HCT116 (cell line): ENCODE results near the gene WDFY2. TPM values are rescaled to one million over a fixed set of nuclear protein-coding genes. Genes with fewer than 3 reads are reported as not detected.
"Not testable (repeated sequence)": the region's sequence is repeated elsewhere in the genome, so short reads cannot be mapped to it uniquely, and the experiment has no call there.

Experiments
- ATAC-seq: fragments of 200-7000 bp; cut with Tn5 transposase; 2 replicates; pipeline ENCODE4 v1.9.1; 2020; ENCODE audit warnings: mild to moderate bottlenecking, moderate library complexity
- BruUV-seq: library from RNA; stranded (reverse); fragments of 400-500 nt; replicated peaks from 2 replicates; lab custom pipeline; 2021; lab: Mats Ljungman, UMichigan
- CTCF ChIA-PET: fragments of 300-600 bp; sonication (Branson Sonifier 250); formaldehyde crosslinking; loops from one replicate; lab custom pipeline; 2021; ENCODE audit warnings: antibody characterized with exemption; lab: Charles Lee
- POLR2A ChIA-PET: fragments of 300-600, 350-600 bp; sonication (Branson Sonifier 250); formaldehyde crosslinking; loops from one replicate; lab custom pipeline; 2021; ENCODE audit warnings: antibody characterized with exemption; lab: Charles Lee
- RAD21 ChIA-PET, 2 experiments: fragments of 300-600 bp; sonication (Branson Sonifier 250); formaldehyde crosslinking; loops; one replicate each; lab custom pipeline; 2023; ENCODE audit warnings: low total read pairs in 2 of 2; ENCODE audit not compliant: uncharacterized antibody in 2 of 2, unreplicated experiment in 2 of 2, low non-redundant PET in 1 of 2; lab: Charles Lee
- DNase-seq: peaks from one replicate; pipeline ENCODE4 v3.0.0-alpha.2; 2010; ENCODE audit warnings: low read depth, low spot score
- H2AFZ ChIP-seq: fragments of 200-600 bp; shearing (Covaris generic), sonication (generic); 2 replicates; pipeline ENCODE4 v1.6.1; 2017; ENCODE audit warnings: low read depth, mixed run types, mixed read lengths, antibody characterized with exemption, low read length; ENCODE audit not compliant: poor library complexity, severe bottlenecking
- H3K27ac ChIP-seq: 2 replicates; pipeline ENCODE4 v1.5.1; 2012; ENCODE audit warnings: low read depth, low read length
- H3K27me3 ChIP-seq: fragments of 200-600 bp; sonication (generic); 2 replicates; pipeline ENCODE4 v1.6.1; 2016; ENCODE audit warnings: mixed run types, low read length, mixed read lengths; ENCODE audit not compliant: insufficient read depth
- H3K36me3 ChIP-seq, 2 experiments: fragments of 200-500 bp in 1 of 2; fragments of 200-600 bp in 1 of 2; sonication (Bioruptor generic) in 1 of 2; sonication (generic) in 1 of 2; 2 replicates each; pipeline versions ENCODE4 v1.5.1 to v1.6.1; 2014 to 2016; ENCODE audit warnings: low read length in 2 of 2, inconsistent platforms in 1 of 2, mixed read lengths in 1 of 2, mixed run types in 1 of 2; ENCODE audit not compliant: insufficient read depth in 2 of 2, control insufficient read depth in 1 of 2
- H3K4me1 ChIP-seq, 2 experiments: fragments of 200-600 bp in 1 of 2; sonication (generic) in 1 of 2; 2 replicates each; pipeline versions ENCODE4 v1.5.1 to v1.6.1; 2012 to 2017; ENCODE audit warnings: low read length in 2 of 2, inconsistent platforms in 1 of 2, mild to moderate bottlenecking in 1 of 2, mixed read lengths in 1 of 2, mixed run types in 1 of 2, moderate library complexity in 1 of 2; ENCODE audit not compliant: insufficient read depth in 2 of 2, control insufficient read depth in 1 of 2
- H3K4me2 ChIP-seq: fragments of 200-600 bp; sonication (generic); 2 replicates; pipeline ENCODE4 v1.6.1; 2017; ENCODE audit warnings: mixed run types, low read length, mixed read lengths
- H3K4me3 ChIP-seq, 2 experiments: fragments of 200-600 bp in 1 of 2; sonication (generic) in 1 of 2; replicated peaks in 1 of 2; 2 replicates each; pipeline ENCODE4 v1.5.1; 2011 to 2016; ENCODE audit warnings: low read length in 2 of 2, control low read depth in 1 of 2, low read depth in 1 of 2, mild to moderate bottlenecking in 1 of 2, mixed read lengths in 1 of 2, mixed run types in 1 of 2
- H3K79me2 ChIP-seq: fragments of 200-600 bp; sonication (generic); 2 replicates; pipeline ENCODE4 v1.6.1; 2017; ENCODE audit warnings: mild to moderate bottlenecking, mixed run types, low read length, moderate library complexity, mixed read lengths; ENCODE audit not compliant: insufficient read depth
- H3K9ac ChIP-seq: fragments of 200-600 bp; sonication (generic); 2 replicates; pipeline ENCODE4 v1.6.1; 2016; ENCODE audit warnings: low read length, mixed read lengths
- H3K9me2 ChIP-seq: fragments of 200-600 bp; sonication (generic), shearing (Covaris generic); 2 replicates; pipeline ENCODE4 v1.6.1; 2017; ENCODE audit warnings: mixed run types, mild to moderate bottlenecking, moderate library complexity; ENCODE audit not compliant: insufficient read depth
- H3K9me3 ChIP-seq, 2 experiments: fragments of 200-500 bp in 1 of 2; fragments of 200-600 bp in 1 of 2; sonication (Bioruptor generic) in 1 of 2; sonication (generic) in 1 of 2; 2 replicates each; pipeline ENCODE4 v1.6.1; 2014 to 2017; ENCODE audit warnings: low read length in 2 of 2, mixed read lengths in 2 of 2, inconsistent platforms in 1 of 2, low read depth in 1 of 2, mild to moderate bottlenecking in 1 of 2, mixed run types in 1 of 2, moderate library complexity in 1 of 2; ENCODE audit not compliant: control insufficient read depth in 1 of 2, insufficient read depth in 1 of 2
- H4K20me1 ChIP-seq: fragments of 200-600 bp; sonication (generic), shearing (Covaris generic); 2 replicates; pipeline ENCODE4 v1.6.1; 2017; ENCODE audit warnings: mixed run types, mild to moderate bottlenecking, moderate library complexity; ENCODE audit not compliant: insufficient read depth
- CEBPB ChIP-seq: IDR thresholded peaks from 2 replicates; pipeline ENCODE4 v1.6.1; 2012; ENCODE audit warnings: low read depth
- ELF1 ChIP-seq: IDR thresholded peaks from 2 replicates; pipeline ENCODE4 v1.6.1; 2012; ENCODE audit warnings: low read depth, borderline replicate concordance
- EZH2phosphoT487 ChIP-seq: fragments of 200-600 bp; IDR thresholded peaks from 2 replicates; pipeline ENCODE4 v1.6.1; 2018; ENCODE audit warnings: antibody characterized with exemption, borderline replicate concordance
- FOSL1 ChIP-seq: IDR thresholded peaks from 2 replicates; pipeline ENCODE4 v1.6.1; 2012; ENCODE audit warnings: low read depth
- SRF ChIP-seq: IDR thresholded peaks from 2 replicates; pipeline ENCODE4 v1.6.1; 2012; ENCODE audit warnings: low read depth
- intact Hi-C: fragments of 100-400 bp; cut with micrococcal nuclease; formaldehyde crosslinking; loops from 2 replicates; pipeline ENCODE4 v1.10.0; 2022
- total RNA-seq: library from RNA; stranded (reverse); gene quantifications from one replicate; pipeline ENCODE4 v1.2.1, GENCODE V29; 2021; ENCODE audit not compliant: unreplicated experiment

WDFY2 gene
- total RNA-seq, 1 experiment from 2014 or later: 6.1 TPM

DNA sequence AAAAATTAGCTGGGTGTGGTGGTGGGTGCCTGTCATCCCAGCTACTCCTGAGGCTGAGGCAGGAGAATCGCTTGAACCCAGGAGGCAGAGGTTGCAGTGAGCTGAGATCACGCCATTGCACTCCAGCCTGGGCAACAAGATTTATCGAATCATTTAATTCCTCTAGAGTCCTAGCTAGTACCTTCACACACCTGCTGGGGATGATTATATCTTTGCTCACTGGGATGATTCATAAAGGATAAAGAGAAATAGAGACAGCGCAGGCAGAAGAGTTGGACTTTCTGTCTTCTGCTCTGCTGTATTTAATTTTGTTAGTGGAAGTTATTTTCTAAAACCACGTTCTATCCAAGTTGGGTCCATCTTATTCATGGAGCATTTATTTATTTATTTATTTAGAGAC is 56.4 kb downstream of the WDFY2 start:
- POLR2A ChIA-PET: interaction anchor here (1.1 kb wide), 1 partner anchor 188 kb away, joined by 3 read pairs; no protein-coding TSS in a partner anchor

DNA sequence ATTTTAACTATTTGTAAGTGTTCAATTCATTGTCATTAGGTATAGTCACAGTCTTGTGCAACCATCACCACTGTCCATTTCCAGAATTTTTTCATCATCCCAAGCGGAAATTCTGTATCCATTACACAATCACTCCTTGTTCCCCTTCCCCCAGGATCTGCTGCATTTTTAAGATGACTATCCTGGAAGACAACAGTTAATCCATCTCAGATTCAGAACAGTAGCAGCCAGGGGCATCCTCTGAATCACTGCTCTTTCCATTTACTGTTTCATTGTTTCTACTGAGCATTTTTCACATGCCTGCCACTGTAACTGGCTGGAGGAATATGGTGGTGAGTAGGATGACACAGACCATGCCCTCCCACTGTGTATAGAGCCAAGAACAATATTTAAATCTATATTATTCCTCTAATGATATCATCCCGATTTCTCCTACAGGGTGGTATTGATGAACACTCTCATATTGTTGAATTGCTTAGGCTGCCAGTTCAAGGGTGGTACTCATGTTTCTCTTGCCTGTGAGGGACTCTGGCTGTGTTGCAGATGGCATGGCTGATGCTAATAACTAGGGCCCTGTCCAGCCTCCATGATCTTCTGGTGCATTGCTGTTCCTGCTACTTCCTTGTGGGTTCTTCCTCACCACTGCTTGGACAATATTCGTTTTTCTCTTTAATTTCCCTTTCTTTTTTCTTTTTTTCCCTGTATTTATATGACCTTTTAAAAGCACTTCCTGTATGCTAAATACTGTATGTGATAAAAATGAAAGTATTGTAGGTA is 59.0 kb downstream of the WDFY2 start:
- no peaks in the 10 kb centered on the region for H3K79me2 ChIP-seq
- CTCF ChIA-PET: interaction anchor here (0.6 kb wide), 1 partner anchor 118 kb away, joined by 3 read pairs; no protein-coding TSS in a partner anchor

More for the DNA sequence above, 56.4 kb downstream of the WDFY2 start:
- H3K36me3 ChIP-seq, H4K20me1 ChIP-seq, H3K9me3 ChIP-seq, ATAC-seq, H3K4me3 ChIP-seq, H3K9ac ChIP-seq, H3K4me2 ChIP-seq, H3K79me2 ChIP-seq, H3K27me3 ChIP-seq, CTCF ChIA-PET, H2AFZ ChIP-seq, RAD21 ChIA-PET, DNase-seq, BruUV-seq, H3K9me2 ChIP-seq, H3K27ac ChIP-seq: not testable (repeated sequence)
- H3K4me1 ChIP-seq: peaks cover 40 to 46% of the 10 kb centered on the region in 2 experiments
- TF ChIP-seq FOSL1: 0 out of 2 replicates have a peak, but pooled peaks have one; percentile 29
- intact Hi-C loops: loop anchor here (5.0 kb wide), 1 partner anchor 48 kb away; no protein-coding TSS in a partner anchor

More for the DNA sequence above, 59.0 kb downstream of the WDFY2 start:
- H2AFZ ChIP-seq: no peak overlapping the region
- peaks cover 37 to 43% of the 10 kb centered on the region in 2 experiments for H3K4me1 ChIP-seq
- DNase-seq: no peak
- no peaks in the 10 kb centered on the region for H3K9me3 ChIP-seq
- RAD21 ChIA-PET: no interaction called here
- BruUV-seq: no TSS peak
- POLR2A ChIA-PET: interaction anchor here (1.0 kb wide), 1 partner anchor 190 kb away, joined by 3 read pairs; the partner anchor contains the start of gene INTS6
- peak overlapping the region; percentile 63 for H3K27ac ChIP-seq
- H3K27me3 ChIP-seq: no peaks in the 10 kb centered on the region
- peak; percentile 61 for ATAC-seq
- peak overlapping the region; percentile 50 for H3K9ac ChIP-seq
- no peaks in the 10 kb centered on the region for H3K36me3 ChIP-seq
- H3K4me2 ChIP-seq: peak overlapping the region; percentile 80
- no peaks in the 10 kb centered on the region for H4K20me1 ChIP-seq
- peak; percentile 23; the same call in 1 of the 2 replicates for TF ChIP-seq CEBPB
- TF ChIP-seq EZH2phosphoT487: no peak
- no peak for TF ChIP-seq SRF
- TF ChIP-seq ELF1: 0 out of 2 replicates have a peak, but pooled peaks have one; percentile 8
- peak overlapping the region in 1 of 2 experiments; percentile 47; a peak in 2 of 4 replicates for H3K4me3 ChIP-seq
- no peaks in the 10 kb centered on the region for H3K9me2 ChIP-seq
- intact Hi-C loops: loop anchor here (5.0 kb wide), 1 partner anchor 51 kb away; no protein-coding TSS in a partner anchor
